ENCODE measurements around the gene KNL1. TPM values are rescaled to one million over a fixed set of nuclear protein-coding genes. Genes with fewer than 3 reads are reported as not detected.

The KNL1 gene
- total and polyA plus RNA-seq, 2 of the 8 experiments (the other 6 are each of a cell fraction or from before 2014, with no cell fraction given) = 4.4 to 22.5 TPM

DNA sequence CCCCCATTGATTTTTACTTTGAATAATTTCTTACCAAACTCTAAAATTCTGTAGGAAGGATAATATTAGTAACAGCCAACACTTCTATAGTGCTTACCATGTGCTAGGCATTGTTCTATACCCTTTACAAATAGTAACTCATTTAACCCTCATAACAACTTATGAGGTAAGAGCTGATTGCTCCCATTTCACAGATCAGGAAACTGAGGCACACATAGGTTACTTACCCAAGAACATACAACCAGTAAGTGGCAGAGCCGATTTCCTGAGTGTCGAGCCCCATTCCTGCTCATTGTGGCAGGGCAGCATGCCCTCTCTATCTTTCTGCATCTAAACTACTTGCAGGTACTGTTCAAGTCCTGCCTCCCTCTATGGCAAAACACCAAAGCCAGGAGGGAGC, 38.2 kb upstream of the KNL1 start:
- no peaks in the 10 kb centered on the region for H3K27me3 ChIP-seq (replicated peaks in 1 of 4; ENCODE audit: control insufficient read depth in 3 of 4, extremely low read depth in 1 of 4, insufficient read depth in 3 of 4, low read length in 3 of 4)
- no peak overlapping the region for H3K56ac ChIP-seq (replicated peaks; ENCODE audit: insufficient read length, low read depth, low read length)
- H2BK12ac ChIP-seq (ENCODE audit: low read depth, low read length) = no peak overlapping the region
- H3K23me2 ChIP-seq (ENCODE audit: low read depth, low read length) = no peaks in the 10 kb centered on the region
- H3K9ac ChIP-seq (replicated peaks in 1 of 4; ENCODE audit: extremely low read depth in 1 of 4, low read depth in 3 of 4, low read length in 3 of 4) = no peak overlapping the region
- H2BK5ac ChIP-seq (ENCODE audit: low read depth, low read length) = no peak overlapping the region
- no peaks in the 10 kb centered on the region for H4K20me1 ChIP-seq (replicated peaks in 1 of 2; ENCODE audit: control insufficient read depth in 1 of 2, insufficient read depth in 2 of 2, low read length in 2 of 2)
- H4K5ac ChIP-seq (ENCODE audit: insufficient read length, low read depth, low read length) = no peak overlapping the region
- WGBS, 2 experiments (ENCODE audit: extremely low coverage in 1 of 2, insufficient coverage in 1 of 2, insufficient read length in 1 of 2, insufficient replicate concordance in 2 of 2, low coverage in 1 of 2, low lambda C conversion rate in 2 of 2, missing lambda C conversion rate in 1 of 2) = 89% methylated on average over 2 of the region's 2 CpGs; no CpG with 5 or more reads in 1 of the 2 experiments
- H3K79me1 ChIP-seq (ENCODE audit: low read depth, low read length) = no peaks in the 10 kb centered on the region
- no peak overlapping the region for H3K23ac ChIP-seq (ENCODE audit: insufficient read length)
- H3K18ac ChIP-seq (ENCODE audit: extremely low read depth, low read length) = no peak overlapping the region
- CTCF ChIA-PET (ENCODE audit: partially characterized antibody) = interaction anchor here (1.5 kb wide), 1 partner anchor 36 kb away, joined by 4 read pairs; no protein-coding TSS in a partner anchor
- H4K91ac ChIP-seq (replicated peaks; ENCODE audit: insufficient read length, low read length) = no peak overlapping the region
- POLR2A ChIA-PET (ENCODE audit: partially characterized antibody) = no interaction called here
- no peak overlapping the region for H3K4me3 ChIP-seq (ENCODE audit: extremely low read depth in 1 of 4, insufficient read depth in 2 of 4, low read depth in 3 of 4, low read length in 4 of 4)
- no peak overlapping the region for H2BK20ac ChIP-seq (ENCODE audit: low read length)
- peaks cover 0 to 4% (median 0%) of the 10 kb centered on the region in 4 experiments; a peak in 1 of 8 replicates for H3K36me3 ChIP-seq (ENCODE audit: control insufficient read depth in 2 of 4, insufficient read depth in 4 of 4, low read length in 3 of 4)
- H3K4me1 ChIP-seq (replicated peaks in 1 of 4; ENCODE audit: control insufficient read depth in 3 of 4, insufficient read depth in 4 of 4, low read length in 3 of 4) = peaks cover 12 to 24% (median 13%) of the 10 kb centered on the region in 4 experiments
- H2AFZ ChIP-seq (ENCODE audit: low read length) = no peak overlapping the region
- no peaks in the 10 kb centered on the region for H3K79me2 ChIP-seq (ENCODE audit: control insufficient read depth in 1 of 2, insufficient read depth in 2 of 2, low read length in 2 of 2)
- H2BK15ac ChIP-seq (ENCODE audit: low read length) = no peak overlapping the region
- no peak overlapping the region for H2AK5ac ChIP-seq (ENCODE audit: low read depth, low read length)
- H4K8ac ChIP-seq (ENCODE audit: extremely low read depth, insufficient read depth, low read length) = no peak overlapping the region
- DNase-seq (ENCODE audit: low read depth in 1 of 2, low spot score in 2 of 2) (no peak), FAIRE-seq (no peak)
- no peak overlapping the region for H3K4me2 ChIP-seq (ENCODE audit: insufficient read depth in 1 of 2, low read depth in 2 of 2, low read length in 2 of 2)
- H3K27ac ChIP-seq (ENCODE audit: low read depth, low read length) = no peak overlapping the region
- TF ChIP-seq KDM1A (IDR thresholded peaks at IDR 0.05; ENCODE audit: borderline replicate concordance, low read length) (peak; percentile 49; the same call in 1 of the 2 replicates), POU5F1 (IDR thresholded peaks at IDR 0.05; ENCODE audit: low read depth, low read length) (no peak)
- H3K9me3 ChIP-seq (ENCODE audit: insufficient read depth in 2 of 2, low read depth in 1 of 2, low read length in 1 of 2) = no peaks in the 10 kb centered on the region
- H3K4ac ChIP-seq (replicated peaks; ENCODE audit: insufficient read length, low read depth, low read length) = no peak overlapping the region
- no peak overlapping the region for H2BK120ac ChIP-seq (replicated peaks; ENCODE audit: low read depth, low read length)
- no peak overlapping the region for H3K14ac ChIP-seq (ENCODE audit: insufficient read length)

Data from H1 (cell line).